ENCODE measurements around the gene RSF1. TPM values are rescaled to one million over a fixed set of nuclear protein-coding genes. Genes with fewer than 3 reads are reported as not detected.

RSF1 gene
- polyA plus RNA-seq, 1 of the 3 experiments (the other 2 are of a cell fraction) = 8.4 TPM

DNA sequence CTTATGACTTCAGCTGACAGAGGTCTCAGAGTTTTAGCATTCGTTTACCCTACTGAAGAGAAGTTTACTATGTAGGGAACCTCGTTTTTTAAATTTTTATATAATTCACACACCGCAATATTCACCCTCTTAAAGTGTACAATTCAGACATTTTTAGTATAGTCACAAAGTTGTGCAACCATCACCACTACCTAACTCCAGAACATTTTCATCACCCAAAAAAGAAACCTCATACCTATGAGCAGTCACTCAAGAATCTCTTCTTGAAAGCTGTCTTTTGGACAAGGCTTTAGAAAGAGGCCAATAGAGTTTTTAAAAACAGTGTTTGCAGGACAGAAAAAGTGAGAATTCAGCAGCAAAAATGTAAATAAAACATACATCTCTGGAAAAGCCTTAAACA, 143.4 kb downstream of the RSF1 start:
- H2AFZ ChIP-seq (ENCODE audit: low read depth) = no peak overlapping the region
- H3K4me3 ChIP-seq (ENCODE audit: low read depth in 2 of 2, low read length in 1 of 2) = no peak overlapping the region
- H3K9ac ChIP-seq = no peak overlapping the region
- TF ChIP-seq CHD2 (IDR thresholded peaks at IDR 0.05; ENCODE audit: low read length, partially characterized antibody) (no peak), NRF1 (IDR thresholded peaks at IDR 0.05; ENCODE audit: low read depth, low read length) (no peak), SIN3A (IDR thresholded peaks at IDR 0.05; ENCODE audit: borderline replicate concordance, low read depth, low read length) (no peak), RXRA (IDR thresholded peaks at IDR 0.05; ENCODE audit: borderline replicate concordance, low read depth) (no peak), TAF1 (IDR thresholded peaks at IDR 0.05; ENCODE audit: borderline replicate concordance, low read depth, low read length) (no peak), SMC3 (IDR thresholded peaks at IDR 0.05; ENCODE audit: low read depth, low read length) (no peak), POLR2AphosphoS5 (IDR thresholded peaks at IDR 0.05; ENCODE audit: low read depth, low read length) (no peak), FOXJ3 (CRISPR knock-in tag; IDR thresholded peaks at IDR 0.05) (no peak), MXI1 (IDR thresholded peaks at IDR 0.05; ENCODE audit: low read depth, low read length) (no peak), ELF1 (IDR thresholded peaks at IDR 0.05) (no peak), GATA2 (CRISPR knock-in tag; IDR thresholded peaks at IDR 0.05) (no peak)
- TF ChIP-seq, protein P1, sequence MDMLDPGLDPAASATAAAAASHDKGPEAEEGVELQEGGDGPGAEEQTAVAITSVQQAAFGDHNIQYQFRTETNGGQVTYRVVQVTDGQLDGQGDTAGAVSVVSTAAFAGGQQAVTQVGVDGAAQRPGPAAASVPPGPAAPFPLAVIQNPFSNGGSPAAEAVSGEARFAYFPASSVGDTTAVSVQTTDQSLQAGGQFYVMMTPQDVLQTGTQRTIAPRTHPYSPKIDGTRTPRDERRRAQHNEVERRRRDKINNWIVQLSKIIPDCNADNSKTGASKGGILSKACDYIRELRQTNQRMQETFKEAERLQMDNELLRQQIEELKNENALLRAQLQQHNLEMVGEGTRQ (IDR thresholded peaks at IDR 0.05; ENCODE audit: borderline replicate concordance, low read depth, low read length) = no peak
- TF ChIP-seq, protein P2, sequence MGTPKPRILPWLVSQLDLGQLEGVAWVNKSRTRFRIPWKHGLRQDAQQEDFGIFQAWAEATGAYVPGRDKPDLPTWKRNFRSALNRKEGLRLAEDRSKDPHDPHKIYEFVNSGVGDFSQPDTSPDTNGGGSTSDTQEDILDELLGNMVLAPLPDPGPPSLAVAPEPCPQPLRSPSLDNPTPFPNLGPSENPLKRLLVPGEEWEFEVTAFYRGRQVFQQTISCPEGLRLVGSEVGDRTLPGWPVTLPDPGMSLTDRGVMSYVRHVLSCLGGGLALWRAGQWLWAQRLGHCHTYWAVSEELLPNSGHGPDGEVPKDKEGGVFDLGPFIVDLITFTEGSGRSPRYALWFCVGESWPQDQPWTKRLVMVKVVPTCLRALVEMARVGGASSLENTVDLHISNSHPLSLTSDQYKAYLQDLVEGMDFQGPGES (IDR thresholded peaks at IDR 0.05; ENCODE audit: low read depth, low read length) = no peak
- TF ChIP-seq, protein P3, sequence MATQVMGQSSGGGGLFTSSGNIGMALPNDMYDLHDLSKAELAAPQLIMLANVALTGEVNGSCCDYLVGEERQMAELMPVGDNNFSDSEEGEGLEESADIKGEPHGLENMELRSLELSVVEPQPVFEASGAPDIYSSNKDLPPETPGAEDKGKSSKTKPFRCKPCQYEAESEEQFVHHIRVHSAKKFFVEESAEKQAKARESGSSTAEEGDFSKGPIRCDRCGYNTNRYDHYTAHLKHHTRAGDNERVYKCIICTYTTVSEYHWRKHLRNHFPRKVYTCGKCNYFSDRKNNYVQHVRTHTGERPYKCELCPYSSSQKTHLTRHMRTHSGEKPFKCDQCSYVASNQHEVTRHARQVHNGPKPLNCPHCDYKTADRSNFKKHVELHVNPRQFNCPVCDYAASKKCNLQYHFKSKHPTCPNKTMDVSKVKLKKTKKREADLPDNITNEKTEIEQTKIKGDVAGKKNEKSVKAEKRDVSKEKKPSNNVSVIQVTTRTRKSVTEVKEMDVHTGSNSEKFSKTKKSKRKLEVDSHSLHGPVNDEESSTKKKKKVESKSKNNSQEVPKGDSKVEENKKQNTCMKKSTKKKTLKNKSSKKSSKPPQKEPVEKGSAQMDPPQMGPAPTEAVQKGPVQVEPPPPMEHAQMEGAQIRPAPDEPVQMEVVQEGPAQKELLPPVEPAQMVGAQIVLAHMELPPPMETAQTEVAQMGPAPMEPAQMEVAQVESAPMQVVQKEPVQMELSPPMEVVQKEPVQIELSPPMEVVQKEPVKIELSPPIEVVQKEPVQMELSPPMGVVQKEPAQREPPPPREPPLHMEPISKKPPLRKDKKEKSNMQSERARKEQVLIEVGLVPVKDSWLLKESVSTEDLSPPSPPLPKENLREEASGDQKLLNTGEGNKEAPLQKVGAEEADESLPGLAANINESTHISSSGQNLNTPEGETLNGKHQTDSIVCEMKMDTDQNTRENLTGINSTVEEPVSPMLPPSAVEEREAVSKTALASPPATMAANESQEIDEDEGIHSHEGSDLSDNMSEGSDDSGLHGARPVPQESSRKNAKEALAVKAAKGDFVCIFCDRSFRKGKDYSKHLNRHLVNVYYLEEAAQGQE (IDR thresholded peaks at IDR 0.05; ENCODE audit: low read depth, low read length) = no peak
- TF ChIP-seq, protein P4, sequence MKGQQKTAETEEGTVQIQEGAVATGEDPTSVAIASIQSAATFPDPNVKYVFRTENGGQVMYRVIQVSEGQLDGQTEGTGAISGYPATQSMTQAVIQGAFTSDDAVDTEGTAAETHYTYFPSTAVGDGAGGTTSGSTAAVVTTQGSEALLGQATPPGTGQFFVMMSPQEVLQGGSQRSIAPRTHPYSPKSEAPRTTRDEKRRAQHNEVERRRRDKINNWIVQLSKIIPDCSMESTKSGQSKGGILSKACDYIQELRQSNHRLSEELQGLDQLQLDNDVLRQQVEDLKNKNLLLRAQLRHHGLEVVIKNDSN (IDR thresholded peaks at IDR 0.05; ENCODE audit: borderline replicate concordance, low read depth) = no peak
- no peaks in the 10 kb centered on the region for H3K4me1 ChIP-seq (ENCODE audit: control insufficient read depth in 1 of 2, insufficient read depth in 2 of 2, low read depth in 1 of 2, low read length in 1 of 2)
- no peaks in the 10 kb centered on the region for H3K9me3 ChIP-seq
- H3K27ac ChIP-seq (ENCODE audit: low read depth in 2 of 2, low read length in 1 of 2) = no peak overlapping the region
- H3F3A ChIP-seq (replicated peaks; ENCODE audit: insufficient read depth) = peaks cover 25% of the 10 kb centered on the region
- peaks cover 72 to 82% of the 10 kb centered on the region in 2 experiments for H3K36me3 ChIP-seq (replicated peaks in 1 of 2; ENCODE audit: control insufficient read depth in 1 of 2, insufficient read depth in 2 of 2, low read length in 1 of 2)
- H4K20me1 ChIP-seq (ENCODE audit: insufficient read depth) = no peaks in the 10 kb centered on the region
- ChIA-PET CTCF (no interaction called here), POLR2A (no interaction called here)
- H3K27me3 ChIP-seq (ENCODE audit: insufficient read depth) = no peaks in the 10 kb centered on the region
- no peaks in the 10 kb centered on the region for H3K9me2 ChIP-seq
- DNase-seq = no peak
- no peaks in the 10 kb centered on the region for H3K79me2 ChIP-seq (ENCODE audit: insufficient read depth)
- 90% methylated on average over 3 of the region's 3 CpGs for WGBS (ENCODE audit: low lambda C conversion rate)
- no peak overlapping the region for H3K4me2 ChIP-seq

Data from SK-N-SH (cell line).